ENCODE data around the gene FYB1.

- TF ChIP-seq POLR2AphosphoS5 (IDR thresholded peaks at IDR 0.05; ENCODE audit: low read depth, low read length) (no peak), CTCF (IDR thresholded peaks at IDR 0.05) (no peak), TCF7L2 (IDR thresholded peaks at IDR 0.05; ENCODE audit: low read depth, low read length) (no peak)
These were observed 31.3 kb downstream of the FYB1 start for GRCh38 chr5:39187831-39188731.

All from Panc1 (cell line).